Suprapubic skin (tissue), 4 donors: Measurements from ENCODE around the gene TTI1. TPM values are rescaled to one million over a fixed set of nuclear protein-coding genes. Genes with fewer than 3 reads are reported as not detected.

Source experiments
- DNase-seq, 2 donors: peaks; one replicate each; pipeline ENCODE4 v3.0.0-alpha.2; 2019; ENCODE audit warnings: low spot score in 2 of 2
- H3K27ac ChIP-seq: fragments of 200-600 bp; sonication (generic); one replicate; pipeline ENCODE4 v1.5.1; 2019
- H3K27me3 ChIP-seq: fragments of 200-600 bp; sonication (generic); one replicate; pipeline ENCODE4 v1.5.1; 2019
- H3K36me3 ChIP-seq: fragments of 200-600 bp; sonication (generic); one replicate; pipeline ENCODE4 v1.5.1; 2019
- H3K4me1 ChIP-seq: fragments of 200-600 bp; sonication (generic); one replicate; pipeline ENCODE4 v1.5.1; 2019
- H3K4me3 ChIP-seq: fragments of 200-600 bp; sonication (generic); one replicate; pipeline ENCODE4 v1.5.1; 2019; ENCODE audit warnings: mild to moderate bottlenecking
- H3K9me3 ChIP-seq: fragments of 200-600 bp; sonication (generic); one replicate; pipeline ENCODE4 v1.5.1; 2019
- CTCF ChIP-seq, 2 donors: fragments of 200-600 bp in 1 of 2; fragments of 450-650 bp in 1 of 2; sonication (generic) in 1 of 2; IDR thresholded peaks; one replicate each; pipeline ENCODE4 v1.5.1; 2016 to 2019; ENCODE audit warnings: antibody characterized with exemption in 2 of 2, mild to moderate bottlenecking in 1 of 2, moderate library complexity in 1 of 2
- EP300 ChIP-seq: sonication (generic); formaldehyde crosslinking; IDR thresholded peaks from one replicate; pipeline ENCODE4 v1.6.1; 2017; ENCODE audit warnings: antibody characterized with exemption
- POLR2A ChIP-seq, 2 donors: fragments of 450-650 bp; IDR thresholded peaks; one replicate each; pipeline ENCODE4 v1.6.1; 2017; ENCODE audit warnings: antibody characterized with exemption in 2 of 2, mild to moderate bottlenecking in 2 of 2, moderate library complexity in 2 of 2
- POLR2AphosphoS5 ChIP-seq, 3 donors: sonication (generic); formaldehyde crosslinking; IDR thresholded peaks; one replicate each; pipeline ENCODE4 v1.6.1; 2017; ENCODE audit warnings: antibody characterized with exemption in 3 of 3
- WGBS: methylation state at CpG from one replicate; pipeline ENCODE4 v1.1.5; 2018; 5-methylcytosine and 5-hydroxymethylcytosine counted together
- total RNA-seq, 4 donors: library from RNA; depleted of rRNA; stranded (reverse); fragments of >200 nt; gene quantifications; one replicate each; pipeline ENCODE4 v1.1.0, GENCODE V29; 2016

Gene TTI1
- total RNA-seq, 4 donors from 2014 or later = 11.2 to 24.7 (median 17.1) TPM

GRCh38 chr20:37990571-37991151, 42.6 kb downstream of the TTI1 start:
- no peaks in the 10 kb centered on the region for H3K27me3 ChIP-seq
- H3K9me3 ChIP-seq = no peaks in the 10 kb centered on the region
- TF ChIP-seq POLR2AphosphoS5 (IDR thresholded peaks at IDR 0.05) (no peak), CTCF (IDR thresholded peaks at IDR 0.05) (no peak), EP300 (no peak), POLR2A (IDR thresholded peaks at IDR 0.05) (no peak)
- H3K36me3 ChIP-seq = peaks cover 31% of the 10 kb centered on the region
- peak; percentile 74 to 80 for DNase-seq
- H3K27ac ChIP-seq = no peak overlapping the region
- H3K4me3 ChIP-seq = no peak overlapping the region
- peaks cover 35% of the 10 kb centered on the region for H3K4me1 ChIP-seq
- WGBS = 60% methylated on average over 10 of the region's 10 CpGs

- TF ChIP-seq EP300 (no peak), POLR2A (IDR thresholded peaks at IDR 0.05) (no peak), CTCF (IDR thresholded peaks at IDR 0.05) (no peak), POLR2AphosphoS5 (IDR thresholded peaks at IDR 0.05) (no peak)
- Histone ChIP-seq H3K27me3 (no peaks in the 10 kb centered on the region), H3K36me3 (peaks cover 22% of the 10 kb centered on the region), H3K9me3 (no peaks in the 10 kb centered on the region), H3K27ac (no peak overlapping the region), H3K4me1 (peaks cover 36% of the 10 kb centered on the region), H3K4me3 (no peak overlapping the region)
- 71% methylated on average over 7 of the region's 7 CpGs for WGBS
- DNase-seq = peak; percentile 43 to 69
Observed at GRCh38 chr20:37989601-37990295, 43.5 kb downstream of the TTI1 start.

GRCh38 chr20:37988306-37988954, 44.8 kb downstream of the TTI1 start:
- 83% methylated on average over 5 of the region's 5 CpGs for WGBS
- H3K4me3 ChIP-seq = no peak overlapping the region
- peaks cover 36% of the 10 kb centered on the region for H3K4me1 ChIP-seq
- H3K27me3 ChIP-seq = no peaks in the 10 kb centered on the region
- peaks cover 10% of the 10 kb centered on the region for H3K36me3 ChIP-seq
- no peak for DNase-seq
- no peaks in the 10 kb centered on the region for H3K9me3 ChIP-seq
- no peak overlapping the region for H3K27ac ChIP-seq
- TF ChIP-seq EP300 = no peak
- TF ChIP-seq CTCF (IDR thresholded peaks at IDR 0.05) = no peak
- no peak for TF ChIP-seq POLR2AphosphoS5 (IDR thresholded peaks at IDR 0.05)
- TF ChIP-seq POLR2A (IDR thresholded peaks at IDR 0.05) = no peak

GRCh38 chr20:37987602-37988290, 45.5 kb downstream of the TTI1 start:
- H3K27ac ChIP-seq = peak overlapping the region; percentile 7
- TF ChIP-seq POLR2AphosphoS5 (IDR thresholded peaks at IDR 0.05) (no peak), CTCF (IDR thresholded peaks at IDR 0.05) (no peak), POLR2A (IDR thresholded peaks at IDR 0.05) (no peak), EP300 (no peak)

More at GRCh38 chr20:37987602-37988290, 45.5 kb downstream of the TTI1 start:
- Histone ChIP-seq H3K36me3 (peaks cover 14% of the 10 kb centered on the region), H3K4me3 (no peak overlapping the region), H3K27me3 (no peaks in the 10 kb centered on the region), H3K4me1 (peaks cover 29% of the 10 kb centered on the region), H3K9me3 (no peaks in the 10 kb centered on the region)
- 64% methylated on average over 12 of the region's 12 CpGs for WGBS
- no peak for DNase-seq
